Prostate gland (tissue), 2 donors: ENCODE measurements around the gene CLMP. TPM values are rescaled to one million over a fixed set of nuclear protein-coding genes. Genes with fewer than 3 reads are reported as not detected.

ENCODE experiments used
- DNase-seq: peaks from one replicate; pipeline ENCODE4 v3.0.0-alpha.2; 2019; ENCODE audit warnings: low spot score
- H3K27ac ChIP-seq, 2 donors: fragments of 200-600 bp; sonication (generic); 2 replicates each; pipeline ENCODE4 v1.5.1; 2017 to 2019
- H3K27me3 ChIP-seq: fragments of 200-600 bp; sonication (generic); replicated peaks from 2 replicates; pipeline ENCODE4 v1.5.1; 2019; ENCODE audit not compliant: insufficient read depth
- H3K36me3 ChIP-seq, 2 donors: fragments of 200-600 bp; sonication (generic); 1 replicate in 1 of 2; 2 replicates in 1 of 2; pipeline versions ENCODE4 v1.5.1 to v1.8.1; 2017 to 2019
- H3K4me1 ChIP-seq: fragments of 200-600 bp; sonication (generic); replicated peaks from 2 replicates; pipeline ENCODE4 v1.5.1; 2019
- H3K4me3 ChIP-seq, 2 donors: fragments of 200-600 bp; sonication (generic); 2 replicates each; pipeline ENCODE4 v1.5.1; 2017 to 2019
- H3K9me3 ChIP-seq: fragments of 200-600 bp; sonication (generic); 2 replicates; pipeline ENCODE4 v1.5.1; 2017
- POLR2A ChIP-seq: fragments of 450-650 bp; IDR thresholded peaks from one replicate; pipeline ENCODE4 v1.6.1; 2016; ENCODE audit warnings: antibody characterized with exemption, mild to moderate bottlenecking
- POLR2AphosphoS5 ChIP-seq: sonication (generic); formaldehyde crosslinking; IDR thresholded peaks from one replicate; pipeline ENCODE4 v1.6.1; 2017; ENCODE audit warnings: antibody characterized with exemption
- WGBS: methylation state at CpG from one replicate; pipeline ENCODE4 v1.1.5; 2018; 5-methylcytosine and 5-hydroxymethylcytosine counted together
- intact Hi-C: fragments of 100-400 bp; cut with DNase I; formaldehyde crosslinking; loops from one replicate; pipeline ENCODE4 v1.14.2; 2022
- total RNA-seq, 2 donors: library from RNA; depleted of rRNA; stranded (reverse); fragments of >200 nt; gene quantifications; one replicate each; pipeline ENCODE4 v1.1.0, GENCODE V29; 2016
- TF ChIP-seq, protein P1 (sequence below), 4 experiments: fragments of 200-600 bp in 2 of 4; fragments of 450-650 bp in 2 of 4; sonication (generic) in 2 of 4; IDR thresholded peaks; 1 replicate in 3 of 4; 2 replicates in 1 of 4; pipeline ENCODE4 v1.5.1; 2016 to 2019; ENCODE audit warnings: antibody characterized with exemption in 4 of 4, mild to moderate bottlenecking in 2 of 4, moderate library complexity in 2 of 4

The CLMP gene
- total RNA-seq, 2 donors from 2014 or later: 5.0 to 10.7 TPM

GRCh38 chr11:123203934-123204333, 8.9 kb upstream of the CLMP start:
- H3K36me3 ChIP-seq: no peaks in the 10 kb centered on the region
- intact Hi-C loops: no loop called here
- no peaks in the 10 kb centered on the region for H3K4me1 ChIP-seq
- no peak overlapping the region for H3K4me3 ChIP-seq
- H3K27me3 ChIP-seq: no peaks in the 10 kb centered on the region
- H3K9me3 ChIP-seq: no peaks in the 10 kb centered on the region
- TF ChIP-seq POLR2AphosphoS5 (no peak), POLR2A (no peak)
- TF ChIP-seq, protein P1, sequence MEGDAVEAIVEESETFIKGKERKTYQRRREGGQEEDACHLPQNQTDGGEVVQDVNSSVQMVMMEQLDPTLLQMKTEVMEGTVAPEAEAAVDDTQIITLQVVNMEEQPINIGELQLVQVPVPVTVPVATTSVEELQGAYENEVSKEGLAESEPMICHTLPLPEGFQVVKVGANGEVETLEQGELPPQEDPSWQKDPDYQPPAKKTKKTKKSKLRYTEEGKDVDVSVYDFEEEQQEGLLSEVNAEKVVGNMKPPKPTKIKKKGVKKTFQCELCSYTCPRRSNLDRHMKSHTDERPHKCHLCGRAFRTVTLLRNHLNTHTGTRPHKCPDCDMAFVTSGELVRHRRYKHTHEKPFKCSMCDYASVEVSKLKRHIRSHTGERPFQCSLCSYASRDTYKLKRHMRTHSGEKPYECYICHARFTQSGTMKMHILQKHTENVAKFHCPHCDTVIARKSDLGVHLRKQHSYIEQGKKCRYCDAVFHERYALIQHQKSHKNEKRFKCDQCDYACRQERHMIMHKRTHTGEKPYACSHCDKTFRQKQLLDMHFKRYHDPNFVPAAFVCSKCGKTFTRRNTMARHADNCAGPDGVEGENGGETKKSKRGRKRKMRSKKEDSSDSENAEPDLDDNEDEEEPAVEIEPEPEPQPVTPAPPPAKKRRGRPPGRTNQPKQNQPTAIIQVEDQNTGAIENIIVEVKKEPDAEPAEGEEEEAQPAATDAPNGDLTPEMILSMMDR (IDR thresholded peaks at IDR 0.05): no peak
- no peak for DNase-seq
- 90% methylated on average over 6 of the region's 6 CpGs for WGBS
- no peak overlapping the region for H3K27ac ChIP-seq

DNA sequence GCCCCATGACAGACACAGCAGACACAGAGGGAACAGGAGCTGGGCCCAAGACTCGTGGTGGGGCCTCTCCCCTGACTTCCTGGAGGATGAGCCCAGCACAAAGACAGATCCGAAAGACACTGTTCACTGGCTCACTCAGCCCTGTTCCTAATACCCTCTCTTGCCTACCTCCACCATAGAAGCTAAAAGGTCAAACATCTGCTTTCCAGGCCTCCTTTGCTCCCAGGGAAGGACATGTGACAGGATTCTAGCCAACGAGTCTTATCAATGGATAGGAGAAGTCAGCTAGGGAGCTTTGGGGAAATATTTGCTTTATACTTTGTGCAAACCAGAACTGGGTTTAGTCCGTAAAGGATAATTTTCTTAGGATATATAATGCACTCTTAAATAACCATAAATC, 8.4 kb upstream of the CLMP start:
- Histone ChIP-seq H3K36me3 (no peaks in the 10 kb centered on the region), H3K27ac (no peak overlapping the region), H3K4me1 (no peaks in the 10 kb centered on the region), H3K27me3 (no peaks in the 10 kb centered on the region), H3K9me3 (no peaks in the 10 kb centered on the region), H3K4me3 (no peak overlapping the region)
- 42% methylated on average over 4 of the region's 4 CpGs for WGBS
- intact Hi-C loops: no loop called here
- DNase-seq: no peak
- no peak for TF ChIP-seq POLR2AphosphoS5
- no peak for TF ChIP-seq POLR2A
- TF ChIP-seq, protein P1 (IDR thresholded peaks at IDR 0.05): no peak

DNA sequence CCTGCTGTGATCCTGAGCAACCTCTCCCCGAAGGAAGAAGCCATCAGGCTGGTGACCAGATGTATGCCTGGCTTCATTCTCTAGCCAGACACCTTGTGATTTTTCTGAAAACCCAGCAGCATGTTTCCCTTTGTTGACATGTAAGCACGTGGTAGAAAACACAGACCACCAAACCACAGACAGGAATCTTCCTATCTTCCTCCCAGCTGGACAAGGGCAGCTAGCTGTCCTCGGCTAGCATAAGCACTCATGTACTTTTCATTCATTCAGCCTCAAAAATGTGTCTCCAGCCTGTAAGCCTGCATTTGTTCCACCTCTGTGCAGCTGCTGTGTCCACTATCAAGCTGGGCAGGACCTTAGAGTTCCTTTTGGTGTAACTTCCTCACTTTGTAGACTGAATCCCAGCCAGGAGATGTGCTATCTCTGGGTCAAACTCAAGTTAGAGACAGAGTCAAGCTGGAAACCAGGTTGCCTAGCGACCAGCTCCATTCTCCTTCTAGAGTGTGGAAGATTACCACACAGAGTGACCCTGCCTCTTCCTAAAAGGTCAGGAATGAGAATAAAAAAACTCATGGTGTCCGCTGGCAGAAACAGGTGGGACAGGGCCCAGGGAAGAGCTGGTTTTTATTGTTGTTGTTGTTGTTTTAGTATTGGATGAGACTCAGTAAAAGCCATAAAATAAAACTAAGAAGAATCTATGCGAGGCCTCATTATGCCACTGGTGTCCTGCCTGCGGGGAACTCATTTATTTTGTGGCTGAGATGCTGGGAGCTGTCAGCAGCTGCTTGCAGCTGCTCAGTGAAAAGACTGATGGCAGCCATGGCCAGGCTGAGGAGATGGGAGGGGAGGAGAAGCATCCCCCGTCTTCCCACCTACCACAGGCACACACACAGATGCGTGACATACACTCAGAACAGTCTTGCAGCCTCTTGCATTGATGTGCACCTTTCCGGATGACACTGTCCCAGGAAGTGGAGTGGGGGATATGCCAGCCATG, 7.4 kb upstream of the CLMP start:
- Histone ChIP-seq H3K4me1 (no peaks in the 10 kb centered on the region), H3K9me3 (no peaks in the 10 kb centered on the region), H3K4me3 (no peak overlapping the region), H3K27ac (no peak overlapping the region), H3K27me3 (no peaks in the 10 kb centered on the region), H3K36me3 (no peaks in the 10 kb centered on the region)
- intact Hi-C loops: no loop called here
- no peak for DNase-seq
- TF ChIP-seq POLR2A (no peak), POLR2AphosphoS5 (no peak)
- TF ChIP-seq, protein P1 (IDR thresholded peaks at IDR 0.05): no peak
- 53% methylated on average over 10 of the region's 10 CpGs for WGBS

- intact Hi-C loops: no loop called here
- no peaks in the 10 kb centered on the region for H3K9me3 ChIP-seq
- TF ChIP-seq POLR2AphosphoS5 (no peak), POLR2A (no peak)
- TF ChIP-seq, protein P1 (IDR thresholded peaks at IDR 0.05): no peak
- no peak overlapping the region for H3K27ac ChIP-seq
- DNase-seq: no peak
- WGBS: 73% methylated on average over 4 of the region's 4 CpGs
- H3K27me3 ChIP-seq: no peaks in the 10 kb centered on the region
- no peaks in the 10 kb centered on the region for H3K4me1 ChIP-seq
- H3K36me3 ChIP-seq: no peaks in the 10 kb centered on the region
- H3K4me3 ChIP-seq: no peak overlapping the region
These were observed 5.2 kb upstream of the CLMP start for GRCh38 chr11:123200264-123200663.

DNA sequence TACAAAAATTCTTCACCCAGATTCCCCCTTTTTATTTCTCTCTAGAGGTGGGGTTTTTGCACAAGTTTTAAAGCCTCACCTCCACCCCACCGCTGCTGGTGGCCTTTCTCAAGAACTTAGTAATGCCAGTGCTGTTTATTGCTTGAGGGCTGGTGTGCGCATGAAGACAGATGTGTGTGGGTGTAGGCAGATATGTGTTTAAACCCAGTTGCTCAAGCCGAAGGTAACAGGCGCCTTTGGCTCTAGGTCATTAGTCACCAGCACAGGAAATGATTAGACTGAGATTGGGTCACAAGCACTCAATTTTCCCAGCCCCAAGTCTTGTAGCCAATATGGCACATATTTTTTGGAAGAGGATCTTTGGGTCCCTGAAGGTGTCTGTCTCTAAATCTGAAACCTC, 2.7 kb upstream of the CLMP start:
- intact Hi-C loops: no loop called here
- H3K27me3 ChIP-seq: no peaks in the 10 kb centered on the region
- 84% methylated on average over 4 of the region's 4 CpGs for WGBS
- TF ChIP-seq POLR2A (no peak), POLR2AphosphoS5 (no peak)
- TF ChIP-seq, protein P1 (IDR thresholded peaks at IDR 0.05): no peak
- no peaks in the 10 kb centered on the region for H3K36me3 ChIP-seq
- no peaks in the 10 kb centered on the region for H3K9me3 ChIP-seq
- H3K4me3 ChIP-seq: no peak overlapping the region
- H3K27ac ChIP-seq: no peak overlapping the region
- no peaks in the 10 kb centered on the region for H3K4me1 ChIP-seq
- no peak for DNase-seq
